Panc1 (cell line): Measurements from ENCODE around the gene SDR39U1. TPM values are rescaled to one million over a fixed set of nuclear protein-coding genes. Genes with fewer than 3 reads are reported as not detected.

Source experiments
- ATAC-seq: fragments of 200-7000 bp; cut with Tn5 transposase; 2 replicates; pipeline ENCODE4 v1.9.1; 2020; ENCODE audit warnings: mild to moderate bottlenecking, moderate library complexity
- BruUV-seq: library from RNA; stranded (reverse); fragments of 400-500 nt; replicated peaks from 2 replicates; lab custom pipeline; 2021; lab: Mats Ljungman, UMichigan
- CTCF ChIA-PET: fragments of 300-600 bp; sonication (Branson Sonifier 250); formaldehyde crosslinking; loops from one replicate; lab custom pipeline; 2022; ENCODE audit warnings: antibody characterized with exemption; lab: Charles Lee
- POLR2A ChIA-PET: fragments of 300-600 bp; sonication (Branson Sonifier 250); formaldehyde crosslinking; loops from one replicate; lab custom pipeline; 2022; ENCODE audit warnings: antibody characterized with exemption; lab: Charles Lee
- DNase-seq: peaks from one replicate; pipeline ENCODE4 v3.0.0-alpha.2; 2010; ENCODE audit warnings: low read depth, low spot score
- H3K27ac ChIP-seq: 2 replicates; pipeline ENCODE4 v1.5.1; 2011; ENCODE audit warnings: mild to moderate bottlenecking, low read length, inconsistent platforms
- H3K27me3 ChIP-seq: fragments of 200-500 bp; sonication (Bioruptor generic); 2 replicates; pipeline ENCODE4 v1.6.0; 2014; ENCODE audit warnings: low read length, inconsistent platforms; ENCODE audit not compliant: control insufficient read depth, insufficient read depth
- H3K36me3 ChIP-seq: fragments of 200-500 bp; sonication (Bioruptor generic); 2 replicates; pipeline ENCODE4 v1.5.1; 2014; ENCODE audit warnings: inconsistent platforms, mild to moderate bottlenecking, low read length, moderate library complexity; ENCODE audit not compliant: control insufficient read depth, insufficient read depth
- H3K4me1 ChIP-seq: 2 replicates; pipeline ENCODE4 v1.5.1; 2011; ENCODE audit warnings: inconsistent platforms, mild to moderate bottlenecking, low read length, moderate library complexity; ENCODE audit not compliant: control insufficient read depth, insufficient read depth
- H3K4me3 ChIP-seq, 2 experiments: 2 replicates each; pipeline ENCODE4 v1.5.1; 2011 to 2012; ENCODE audit warnings: low read depth in 2 of 2, low read length in 2 of 2, mild to moderate bottlenecking in 2 of 2, inconsistent platforms in 1 of 2, moderate library complexity in 1 of 2
- H3K9me3 ChIP-seq: fragments of 200-500 bp; sonication (Bioruptor generic); 2 replicates; pipeline ENCODE4 v1.5.1; 2014; ENCODE audit warnings: low read depth, mild to moderate bottlenecking, inconsistent platforms, low read length, moderate library complexity; ENCODE audit not compliant: control insufficient read depth, insufficient read depth
- POLR2AphosphoS5 ChIP-seq: IDR thresholded peaks from 2 replicates; pipeline ENCODE4 v1.6.1; 2012; ENCODE audit warnings: mild to moderate bottlenecking, low read depth, low read length, moderate library complexity
- REST ChIP-seq, 2 experiments: IDR thresholded peaks; 2 replicates each; pipeline ENCODE4 v1.6.1; 2011 to 2012; ENCODE audit warnings: low read depth in 2 of 2, control low read depth in 1 of 2, low read length in 1 of 2, mild to moderate bottlenecking in 1 of 2, moderate library complexity in 1 of 2; ENCODE audit not compliant: insufficient read depth in 1 of 2
- SIN3A ChIP-seq: IDR thresholded peaks from 2 replicates; pipeline ENCODE4 v1.6.1; 2012; ENCODE audit warnings: low read depth, mild to moderate bottlenecking, low read length, moderate library complexity, borderline replicate concordance; ENCODE audit not compliant: insufficient read depth
- TCF7L2 ChIP-seq: IDR thresholded peaks from 2 replicates; pipeline ENCODE4 v1.6.1; 2011; ENCODE audit warnings: mild to moderate bottlenecking, low read depth, low read length, inconsistent platforms
- in situ Hi-C: cut with HindIII; loops from 2 replicates; pipeline ENCODE4 v1.10.0; 2016; ENCODE audit warnings: low sequenced_read_pairs, low pct_unique_long_range_greater_than_20kb
- intact Hi-C: fragments of 100-400 bp; cut with micrococcal nuclease; formaldehyde crosslinking; loops from one replicate; pipeline ENCODE4 v1.10.0; 2022; ENCODE audit not compliant: unreplicated experiment
- total RNA-seq: library from RNA; stranded (reverse); gene quantifications from one replicate; pipeline ENCODE4 v1.2.1, GENCODE V29; 2021; ENCODE audit not compliant: unreplicated experiment
- TF ChIP-seq, protein P1 (sequence below): fragments of 450-650 bp; IDR thresholded peaks from 2 replicates; pipeline ENCODE4 v1.5.1; 2017; ENCODE audit warnings: mild to moderate bottlenecking

SDR39U1 gene
- total RNA-seq, 1 experiment from 2014 or later = 54.2 TPM

GRCh38 chr14:24409956-24410355, 32.6 kb downstream of the SDR39U1 start:
- POLR2A ChIA-PET = no interaction called here
- CTCF ChIA-PET = no interaction called here
- Histone ChIP-seq H3K36me3 (no peaks in the 10 kb centered on the region), H3K4me3 (no peak overlapping the region), H3K9me3 (no peaks in the 10 kb centered on the region), H3K4me1 (no peaks in the 10 kb centered on the region), H3K27me3 (no peaks in the 10 kb centered on the region; the same call in 1 of the 2 replicates), H3K27ac (no peak overlapping the region)
- TF ChIP-seq SIN3A = no peak
- TF ChIP-seq REST (IDR thresholded peaks at IDR 0.05; ENCODE audit: insufficient read depth in 1 of 2, low read depth in 2 of 2, low read length in 1 of 2) = no peak
- TF ChIP-seq, protein P1, sequence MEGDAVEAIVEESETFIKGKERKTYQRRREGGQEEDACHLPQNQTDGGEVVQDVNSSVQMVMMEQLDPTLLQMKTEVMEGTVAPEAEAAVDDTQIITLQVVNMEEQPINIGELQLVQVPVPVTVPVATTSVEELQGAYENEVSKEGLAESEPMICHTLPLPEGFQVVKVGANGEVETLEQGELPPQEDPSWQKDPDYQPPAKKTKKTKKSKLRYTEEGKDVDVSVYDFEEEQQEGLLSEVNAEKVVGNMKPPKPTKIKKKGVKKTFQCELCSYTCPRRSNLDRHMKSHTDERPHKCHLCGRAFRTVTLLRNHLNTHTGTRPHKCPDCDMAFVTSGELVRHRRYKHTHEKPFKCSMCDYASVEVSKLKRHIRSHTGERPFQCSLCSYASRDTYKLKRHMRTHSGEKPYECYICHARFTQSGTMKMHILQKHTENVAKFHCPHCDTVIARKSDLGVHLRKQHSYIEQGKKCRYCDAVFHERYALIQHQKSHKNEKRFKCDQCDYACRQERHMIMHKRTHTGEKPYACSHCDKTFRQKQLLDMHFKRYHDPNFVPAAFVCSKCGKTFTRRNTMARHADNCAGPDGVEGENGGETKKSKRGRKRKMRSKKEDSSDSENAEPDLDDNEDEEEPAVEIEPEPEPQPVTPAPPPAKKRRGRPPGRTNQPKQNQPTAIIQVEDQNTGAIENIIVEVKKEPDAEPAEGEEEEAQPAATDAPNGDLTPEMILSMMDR = no peak
- TF ChIP-seq TCF7L2 = no peak
- TF ChIP-seq POLR2AphosphoS5 = no peak
- intact Hi-C loops (no loop called here), in situ Hi-C loops (no loop called here)
- no TSS peak for BruUV-seq
- ATAC-seq = no peak
- no peak for DNase-seq

DNA sequence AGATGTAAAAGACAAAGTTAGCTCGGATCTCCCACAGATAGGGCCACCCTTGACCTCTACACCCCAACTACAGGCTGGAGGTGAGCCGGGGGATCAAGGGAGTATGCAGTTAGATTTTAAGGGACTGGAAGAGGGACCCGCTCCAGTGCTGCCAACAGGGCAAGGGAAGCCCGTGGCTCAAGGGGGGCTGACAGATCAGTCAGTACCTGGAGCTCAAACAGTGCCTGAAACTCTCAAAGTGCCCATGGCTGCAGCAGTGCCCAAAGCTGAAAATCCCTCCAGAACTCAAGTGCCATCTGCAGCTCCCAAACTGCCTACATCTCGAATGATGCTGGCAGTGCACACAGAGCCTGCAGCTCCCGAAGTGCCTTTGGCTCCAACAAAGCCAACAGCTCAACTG, 33.4 kb downstream of the SDR39U1 start:
- ATAC-seq = no peak
- Histone ChIP-seq H3K4me3 (no peak overlapping the region), H3K4me1 (no peaks in the 10 kb centered on the region), H3K27me3 (no peaks in the 10 kb centered on the region; the same call in 1 of the 2 replicates), H3K9me3 (no peaks in the 10 kb centered on the region), H3K27ac (no peak overlapping the region), H3K36me3 (no peaks in the 10 kb centered on the region)
- in situ Hi-C loops = no loop called here
- TF ChIP-seq POLR2AphosphoS5 (no peak), SIN3A (no peak), REST (IDR thresholded peaks at IDR 0.05; ENCODE audit: insufficient read depth in 1 of 2, low read depth in 2 of 2, low read length in 1 of 2) (no peak), TCF7L2 (no peak)
- TF ChIP-seq, protein P1 = no peak
- no peak for DNase-seq
- CTCF ChIA-PET = interaction anchor here (0.6 kb wide), 1 partner anchor 1103 kb away, joined by 3 read pairs; the partner anchor contains the start of gene BCL2L2
- intact Hi-C loops = no loop called here
- POLR2A ChIA-PET = interaction anchor here (0.5 kb wide), 1 partner anchor 15 kb away, joined by 3 read pairs; no protein-coding TSS in a partner anchor
- no TSS peak for BruUV-seq
